OCI-LY7 (cell line): Measurements from ENCODE around the gene RADIL. TPM values are rescaled to one million over a fixed set of nuclear protein-coding genes. Genes with fewer than 3 reads are reported as not detected.

Source experiments
- BruUV-seq: library from RNA; stranded (reverse); fragments of 400-500 nt; replicated peaks from 2 replicates; lab custom pipeline; 2021; lab: Mats Ljungman, UMichigan
- CTCF ChIA-PET: fragments of 300-600 bp; sonication (Branson Sonifier 250); formaldehyde crosslinking; loops from one replicate; lab custom pipeline; 2022; ENCODE audit warnings: antibody characterized with exemption; ENCODE audit not compliant: unreplicated experiment; lab: Charles Lee
- POLR2A ChIA-PET: fragments of 300-600 bp; sonication (Branson Sonifier 250); formaldehyde crosslinking; loops from one replicate; lab custom pipeline; 2022; ENCODE audit warnings: antibody characterized with exemption; lab: Charles Lee
- DNase-seq: peaks from one replicate; pipeline ENCODE4 v3.0.0-alpha.2; 2015; ENCODE audit warnings: low spot score
- H2AFZ ChIP-seq: fragments of 200-600 bp; sonication (generic), shearing (Covaris generic); 2 replicates; pipeline ENCODE4 v1.6.1; 2014; ENCODE audit warnings: mild to moderate bottlenecking, antibody characterized with exemption, low read length, moderate library complexity
- H3K27ac ChIP-seq: fragments of 200-600 bp; sonication (generic); 2 replicates; pipeline ENCODE4 v1.5.1; 2014; ENCODE audit warnings: mixed run types, low read depth, mild to moderate bottlenecking, moderate library complexity, low read length, inconsistent platforms; ENCODE audit not compliant: poor library complexity, severe bottlenecking
- H3K36me3 ChIP-seq: fragments of 200-600 bp; sonication (generic); 2 replicates; pipeline ENCODE4 v1.6.1; 2014; ENCODE audit warnings: mild to moderate bottlenecking, antibody characterized with exemption, low read length, moderate library complexity, mixed read lengths; ENCODE audit not compliant: insufficient read depth
- H3K4me1 ChIP-seq: fragments of 200-600 bp; sonication (generic); 2 replicates; pipeline ENCODE4 v1.5.1; 2014; ENCODE audit warnings: mild to moderate bottlenecking, low read length; ENCODE audit not compliant: insufficient read depth, poor library complexity, severe bottlenecking
- H3K4me2 ChIP-seq: fragments of 200-600 bp; sonication (generic); 2 replicates; pipeline ENCODE4 v1.6.1; 2014; ENCODE audit warnings: mild to moderate bottlenecking, low read length
- H3K4me3 ChIP-seq: fragments of 200-600 bp; sonication (generic); 2 replicates; pipeline ENCODE4 v1.5.1; 2014; ENCODE audit warnings: mild to moderate bottlenecking, low read depth, low read length; ENCODE audit not compliant: poor library complexity, severe bottlenecking
- H3K79me2 ChIP-seq: fragments of 200-600 bp; sonication (generic); 2 replicates; pipeline ENCODE4 v1.6.1; 2016; ENCODE audit warnings: low read depth, mild to moderate bottlenecking, low read length, moderate library complexity, mixed read lengths; ENCODE audit not compliant: insufficient read depth
- H3K9me2 ChIP-seq: fragments of 200-600 bp; sonication (generic); 2 replicates; pipeline ENCODE4 v1.6.1; 2016; ENCODE audit warnings: mild to moderate bottlenecking, low read length, mixed read lengths; ENCODE audit not compliant: insufficient read depth
- H3K9me3 ChIP-seq: fragments of 200-600 bp; sonication (generic); 2 replicates; pipeline ENCODE4 v1.6.1; 2014; ENCODE audit warnings: mild to moderate bottlenecking, mixed run types, low read length, mixed read lengths
- H4K20me1 ChIP-seq: fragments of 200-600 bp; sonication (generic); 2 replicates; pipeline ENCODE4 v1.6.1; 2014; ENCODE audit warnings: mild to moderate bottlenecking, antibody characterized with exemption, low read length, moderate library complexity, mixed read lengths; ENCODE audit not compliant: insufficient read depth
- CTCF ChIP-seq: fragments of 200-600 bp; sonication (generic); conservative IDR thresholded peaks from 2 replicates; pipeline ENCODE4 v1.5.1; 2014; ENCODE audit warnings: mild to moderate bottlenecking, antibody characterized with exemption, low read length, moderate library complexity, mixed read lengths
- EZH2phosphoT487 ChIP-seq: fragments of 200-600 bp; sonication (generic); IDR thresholded peaks from 2 replicates; pipeline ENCODE4 v1.6.1; 2018; ENCODE audit warnings: low read depth, borderline replicate concordance, mild to moderate bottlenecking, mixed run types, antibody characterized with exemption, low read length, moderate library complexity, mixed read lengths
- intact Hi-C: fragments of 100-400 bp; cut with micrococcal nuclease; formaldehyde crosslinking; loops from one replicate; pipeline ENCODE4 v1.10.0; 2022; ENCODE audit not compliant: unreplicated experiment
- microRNA-seq: library from miRNA; unstranded; fragments of <30 nt; microRNA quantifications from one replicate; pipeline ENCODE4 v1.2.0, GENCODE V29; 2022; ENCODE audit warnings: borderline replicate concordance
- small RNA-seq: library from RNA; depleted of rRNA; stranded (forward); fragments of <200 nt; gene quantifications from one replicate; pipeline ENCODE3, GENCODE V24; 2014
- total RNA-seq, 2 experiments: library from RNA; depleted of rRNA in 1 of 2; stranded (reverse); fragments of >200 nt in 1 of 2; shearing (Covaris generic) in 1 of 2; gene quantifications; 2 replicates each; pipeline ENCODE4 v1.2.3, GENCODE V29; 2014 to 2022

RADIL gene
- total RNA-seq, 2 experiments from 2014 or later: 0.34 TPM; not detected in 1

- TF ChIP-seq CTCF (no peak), EZH2phosphoT487 (no peak)
- H4K20me1 ChIP-seq: no peaks in the 10 kb centered on the region
- CTCF ChIA-PET: no interaction called here
- H2AFZ ChIP-seq: no peak overlapping the region
- no TSS peak for BruUV-seq
- DNase-seq: no peak
- no peak overlapping the region for H3K4me2 ChIP-seq
- intact Hi-C loops: no loop called here
- H3K9me3 ChIP-seq: no peaks in the 10 kb centered on the region
- H3K4me1 ChIP-seq: peaks cover 20% of the 10 kb centered on the region
- H3K4me3 ChIP-seq: no peak overlapping the region
- no peaks in the 10 kb centered on the region for H3K9me2 ChIP-seq
- H3K36me3 ChIP-seq: peaks cover 44% of the 10 kb centered on the region
- peaks cover 12% of the 10 kb centered on the region; the same call in 1 of the 2 replicates for H3K79me2 ChIP-seq
- POLR2A ChIA-PET: interaction anchor here (0.7 kb wide), 1 partner anchor 45 kb away, joined by 4 read pairs; no protein-coding TSS in a partner anchor
- no peak overlapping the region for H3K27ac ChIP-seq
Observed at GRCh38 chr7:4749363-4749762, 134.2 kb downstream of the RADIL start.

Small RNAs within 50 kb of the gene (microRNA-seq; reads per million reads assigned to microRNA genes)
- not detected for gene MIR4656

Small RNAs within 50 kb of the gene (small RNA-seq; reads per million reads assigned to genes)
- gene MIR4656: not detected
- gene RF00019: not detected

Other genes starting within 250 kb of the RADIL start
- gene FOXK1, start 201.4 kb downstream of the RADIL start, total RNA-seq (2014; rRNA removed; shearing (Covaris generic)): 13.8 and 17.3 TPM in 2 replicates
- gene FOXK1, start 201.4 kb downstream of the RADIL start, total RNA-seq (2022): 32.0 and 34.5 TPM in 2 replicates
- 35.0 and 37.0 TPM in 2 replicates for gene AP5Z1, start 108.1 kb downstream of the RADIL start, total RNA-seq (2014; rRNA removed; shearing (Covaris generic))
- 32.1 and 32.8 TPM in 2 replicates for gene AP5Z1, start 108.1 kb downstream of the RADIL start, total RNA-seq (2022)
- not detected in 2 replicates for gene PAPOLB, start 21.7 kb downstream of the RADIL start, total RNA-seq (2014; rRNA removed; shearing (Covaris generic))
- gene PAPOLB, start 21.7 kb downstream of the RADIL start, total RNA-seq (2022): 0.07 TPM in 1 of 2 replicates, not detected in the other
- not detected in 2 replicates for gene MMD2, start 75.5 kb upstream of the RADIL start, total RNA-seq (2014; rRNA removed; shearing (Covaris generic))
- not detected in 2 replicates for gene MMD2, start 75.5 kb upstream of the RADIL start, total RNA-seq (2022)
- 7.4 and 9.5 TPM in 2 replicates for gene RBAK, start 162.1 kb upstream of the RADIL start, total RNA-seq (2014; rRNA removed; shearing (Covaris generic))
- gene RBAK, start 162.1 kb upstream of the RADIL start, total RNA-seq (2022): 16.0 and 18.5 TPM in 2 replicates